Neuron (in vitro differentiated cells): ENCODE measurements around the gene HHAT.

Source experiments
- H2AFZ ChIP-seq: one replicate; pipeline ENCODE4 v1.6.1; 2013; ENCODE audit warnings: low read depth, mild to moderate bottlenecking, inconsistent platforms, low read length, moderate library complexity
- H3K27me3 ChIP-seq: one replicate; pipeline ENCODE4 v1.6.1; 2013; ENCODE audit warnings: low read length; ENCODE audit not compliant: insufficient read depth
- H3K36me3 ChIP-seq: one replicate; pipeline ENCODE4 v1.6.1; 2013; ENCODE audit warnings: low read length; ENCODE audit not compliant: insufficient read depth
- H3K4me1 ChIP-seq: one replicate; pipeline ENCODE4 v1.6.1; 2013; ENCODE audit warnings: low read length; ENCODE audit not compliant: insufficient read depth
- H3K4me3 ChIP-seq: 2 replicates; pipeline ENCODE4 v1.5.1; 2013; ENCODE audit warnings: mild to moderate bottlenecking, low read length, moderate library complexity
- H3K9me3 ChIP-seq: one replicate; pipeline ENCODE4 v1.6.1; 2013; ENCODE audit warnings: low read length

Gene HHAT

DNA sequence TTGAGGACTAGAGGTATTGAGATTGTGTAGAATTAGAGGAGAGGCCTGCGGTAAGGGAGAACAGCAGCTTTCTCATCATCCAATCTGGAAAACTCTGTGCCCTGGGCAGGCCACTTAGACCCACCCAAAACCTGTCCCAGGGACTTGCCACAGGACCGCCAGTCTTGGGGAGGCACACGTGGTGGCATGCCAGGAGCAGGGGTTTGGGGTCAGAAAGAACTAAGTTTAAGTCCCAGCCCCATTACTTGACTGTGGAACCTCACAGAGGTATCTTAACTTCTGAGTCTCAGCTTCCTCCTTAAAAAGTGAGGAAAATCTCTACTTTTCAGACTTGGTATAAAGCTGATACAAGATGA lies 356.6 kb downstream of the HHAT start:
- Histone ChIP-seq H3K4me1 (no peaks in the 10 kb centered on the region), H3K36me3 (peaks cover 3% of the 10 kb centered on the region), H3K9me3 (no peaks in the 10 kb centered on the region), H2AFZ (no peak overlapping the region), H3K27me3 (no peaks in the 10 kb centered on the region), H3K4me3 (no peak overlapping the region)

DNA sequence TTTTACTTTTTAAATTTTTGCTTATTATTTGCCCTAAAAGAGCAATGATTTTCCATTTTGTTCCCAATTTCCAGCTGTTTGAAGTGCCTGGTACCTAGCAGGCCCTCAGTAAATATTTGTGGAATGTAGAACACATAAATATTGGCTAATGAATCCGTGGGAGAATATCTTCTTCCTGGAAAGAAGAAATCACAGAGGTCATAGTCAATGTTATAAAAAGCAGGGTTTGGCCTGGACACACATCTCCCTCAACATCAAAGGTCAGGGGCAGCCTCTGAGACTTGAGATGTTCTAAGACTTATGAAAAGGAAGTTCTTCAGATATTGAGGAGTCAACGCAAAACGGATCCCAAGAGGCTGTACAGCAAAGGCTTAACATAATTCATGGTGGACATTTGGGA lies 358.1 kb downstream of the HHAT start:
- no peak overlapping the region for H2AFZ ChIP-seq

DNA sequence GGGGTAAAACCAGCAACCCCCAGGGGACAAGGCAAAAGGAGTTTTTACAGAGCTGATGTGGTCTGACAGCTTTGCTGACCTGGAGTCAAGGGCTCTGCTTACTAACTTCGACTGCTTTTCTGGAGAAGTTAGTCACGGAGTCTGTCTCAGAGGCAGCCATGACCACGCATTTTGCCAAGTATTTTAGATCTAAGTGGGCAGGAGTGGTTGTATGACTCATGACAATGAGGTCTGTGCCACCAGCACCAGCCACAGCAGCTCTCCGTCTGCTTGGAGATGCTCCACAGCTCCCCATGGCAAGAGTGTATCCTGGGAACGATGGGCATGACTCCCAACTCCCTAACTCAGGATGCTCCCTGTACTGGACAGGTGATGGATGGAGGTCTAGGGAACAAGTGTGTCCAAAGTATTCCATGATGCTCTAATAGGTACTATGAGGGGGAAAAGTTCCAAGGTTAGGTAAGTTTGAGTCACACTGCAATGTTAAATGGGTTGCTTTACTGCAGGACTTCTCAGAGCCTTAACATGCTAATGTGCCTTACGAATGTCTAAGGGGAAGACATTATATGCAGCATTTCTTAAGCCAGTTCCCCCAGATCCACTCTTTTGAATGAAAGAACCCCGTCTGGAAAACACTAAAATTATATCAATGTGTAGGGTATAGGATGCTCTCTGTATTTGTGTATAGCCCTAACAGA lies 359.0 kb downstream of the HHAT start:
- Histone ChIP-seq H3K4me1 (no peaks in the 10 kb centered on the region), H2AFZ (no peak overlapping the region), H3K27me3 (no peaks in the 10 kb centered on the region), H3K36me3 (no peaks in the 10 kb centered on the region), H3K4me3 (no peak overlapping the region), H3K9me3 (no peaks in the 10 kb centered on the region)

More for the DNA sequence above, 358.1 kb downstream of the HHAT start:
- H3K27me3 ChIP-seq: no peaks in the 10 kb centered on the region
- H3K36me3 ChIP-seq: peaks cover 3% of the 10 kb centered on the region
- H3K4me1 ChIP-seq: no peaks in the 10 kb centered on the region
- no peak overlapping the region for H3K4me3 ChIP-seq
- H3K9me3 ChIP-seq: no peaks in the 10 kb centered on the region

DNA sequence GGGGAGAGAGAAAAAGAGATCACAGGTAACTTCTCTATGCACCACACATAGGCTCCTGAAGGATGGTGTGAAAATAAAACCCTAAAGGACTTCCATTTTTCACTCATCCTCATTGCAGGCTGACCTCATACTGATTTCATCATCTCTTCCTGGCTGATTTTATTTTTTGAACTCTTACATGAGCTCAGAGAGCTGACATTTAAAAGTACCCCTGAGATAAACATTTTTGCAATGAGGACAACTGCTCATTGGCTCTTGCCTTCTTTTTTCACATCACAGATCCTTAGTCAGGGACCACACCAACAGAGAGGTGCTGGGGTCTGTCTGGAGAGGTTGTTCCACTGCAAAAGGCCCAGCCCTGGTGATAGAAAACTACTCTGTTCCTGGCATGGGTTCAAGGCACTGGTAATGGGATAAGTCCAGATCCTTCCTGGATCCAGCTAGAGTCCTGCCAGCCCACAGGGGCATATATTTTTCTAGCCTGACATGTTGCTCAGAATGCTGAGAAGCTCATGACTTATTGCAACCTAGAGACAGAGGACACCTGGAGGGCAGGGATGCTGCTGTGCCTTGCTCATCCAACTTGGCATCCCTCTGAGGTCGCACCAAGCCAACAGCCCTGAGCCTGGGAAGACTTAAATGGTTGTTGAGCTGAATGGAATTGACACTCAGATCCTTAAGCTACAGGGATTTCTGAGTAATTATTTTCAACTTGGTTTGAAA lies 360.0 kb downstream of the HHAT start:
- Histone ChIP-seq H2AFZ (no peak overlapping the region), H3K9me3 (no peaks in the 10 kb centered on the region), H3K4me3 (no peak overlapping the region), H3K27me3 (no peaks in the 10 kb centered on the region), H3K36me3 (no peaks in the 10 kb centered on the region), H3K4me1 (no peaks in the 10 kb centered on the region)

DNA sequence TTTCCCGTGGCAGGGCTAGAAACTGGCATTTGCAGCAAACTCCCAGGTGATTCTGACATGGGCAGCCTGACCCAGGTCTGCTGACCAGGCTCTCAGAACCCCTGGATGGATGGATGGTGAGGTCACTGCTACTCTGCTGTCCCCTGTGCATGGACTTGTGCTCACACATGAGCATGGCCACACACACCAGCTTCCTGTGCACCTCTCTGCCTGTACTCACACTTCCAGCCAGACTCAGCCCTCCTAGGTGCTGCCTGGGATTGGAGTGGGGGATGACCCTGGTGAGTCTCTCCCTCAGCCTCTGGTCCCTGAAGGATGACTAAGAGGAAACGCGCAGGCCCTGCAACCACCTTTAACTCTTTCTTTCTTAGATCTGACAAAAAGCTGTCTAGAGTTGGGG lies 361.1 kb downstream of the HHAT start:
- H3K36me3 ChIP-seq: no peaks in the 10 kb centered on the region
- H3K4me1 ChIP-seq: no peaks in the 10 kb centered on the region
- no peaks in the 10 kb centered on the region for H3K9me3 ChIP-seq
- H3K4me3 ChIP-seq: no peak overlapping the region
- no peak overlapping the region for H2AFZ ChIP-seq
- no peaks in the 10 kb centered on the region for H3K27me3 ChIP-seq

DNA sequence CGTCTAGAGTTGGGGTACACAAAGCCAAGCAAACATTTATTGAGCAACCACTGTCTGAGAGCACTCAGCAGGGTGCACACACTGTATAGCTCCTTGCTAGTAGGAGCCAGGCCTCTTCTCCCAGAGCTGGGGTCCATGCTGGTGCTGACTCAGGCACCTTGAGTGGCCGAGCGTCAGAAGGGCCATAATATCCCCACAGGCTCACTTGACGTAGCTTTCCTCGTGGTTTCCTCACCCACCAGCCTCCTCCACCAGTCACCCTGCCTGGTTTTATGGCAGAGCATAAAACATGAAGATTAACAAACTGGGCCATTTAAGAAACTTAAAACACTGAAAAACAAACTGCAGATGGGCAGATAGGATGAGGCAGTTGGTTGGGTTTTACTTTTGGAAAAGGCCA lies 361.5 kb downstream of the HHAT start:
- no peaks in the 10 kb centered on the region for H3K4me1 ChIP-seq
- H3K27me3 ChIP-seq: no peaks in the 10 kb centered on the region
- H3K36me3 ChIP-seq: no peaks in the 10 kb centered on the region
- H3K9me3 ChIP-seq: no peaks in the 10 kb centered on the region
- H3K4me3 ChIP-seq: no peak overlapping the region
- no peak overlapping the region for H2AFZ ChIP-seq

DNA sequence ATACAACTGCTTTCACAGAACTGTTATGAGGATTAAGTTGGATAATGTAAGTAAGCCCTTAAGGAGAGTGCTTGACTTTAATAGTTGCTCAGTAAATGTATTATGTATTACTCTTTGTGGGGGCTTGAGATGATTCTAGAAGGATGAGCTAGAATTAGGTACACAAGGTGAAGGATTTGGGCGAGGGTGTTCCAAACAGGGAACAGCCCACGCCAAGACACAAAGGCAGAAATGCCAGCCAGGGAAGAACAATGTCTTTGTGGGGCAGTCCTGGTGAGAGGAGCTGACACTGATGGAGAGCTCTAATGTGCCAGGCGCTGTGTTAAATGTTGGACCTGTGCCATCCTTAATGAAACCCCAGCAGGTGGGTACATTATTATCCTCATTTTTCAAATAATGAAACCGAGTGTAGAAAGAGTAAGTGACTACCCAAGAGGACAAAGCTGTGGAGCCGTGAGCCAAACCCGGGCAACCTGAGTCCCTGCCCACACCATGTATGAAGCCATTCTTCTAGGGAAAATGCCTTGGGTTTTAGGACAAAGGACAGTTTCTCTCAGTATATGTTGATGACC lies 362.4 kb downstream of the HHAT start:
- H3K36me3 ChIP-seq: no peaks in the 10 kb centered on the region
- H3K4me1 ChIP-seq: peaks cover 3% of the 10 kb centered on the region
- H3K27me3 ChIP-seq: no peaks in the 10 kb centered on the region
- H3K9me3 ChIP-seq: no peaks in the 10 kb centered on the region
- H2AFZ ChIP-seq: no peak overlapping the region
- no peak overlapping the region for H3K4me3 ChIP-seq

DNA sequence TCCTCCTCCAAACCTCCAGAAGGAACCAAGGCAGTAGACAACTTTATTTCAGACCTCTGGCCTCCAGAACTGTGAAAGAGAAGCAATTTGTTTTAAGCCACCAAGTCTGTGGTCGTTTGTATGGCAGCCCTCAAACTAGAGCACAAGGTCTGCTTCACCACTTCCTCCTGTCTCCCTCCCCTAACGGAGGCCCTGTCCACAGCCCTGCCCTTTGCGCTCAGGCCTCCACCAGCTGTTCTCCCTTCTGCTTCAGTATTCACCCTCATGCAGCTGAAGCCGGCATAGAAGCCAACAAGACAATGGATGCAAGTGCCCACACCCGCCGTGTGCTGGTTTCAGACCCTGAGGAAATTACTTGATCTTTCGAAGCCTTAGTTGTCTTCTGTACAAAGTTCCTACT lies 364.1 kb downstream of the HHAT start:
- no peaks in the 10 kb centered on the region for H3K9me3 ChIP-seq
- no peaks in the 10 kb centered on the region for H3K27me3 ChIP-seq
- no peaks in the 10 kb centered on the region for H3K36me3 ChIP-seq
- no peak overlapping the region for H2AFZ ChIP-seq
- no peak overlapping the region for H3K4me3 ChIP-seq
- H3K4me1 ChIP-seq: peaks cover 13% of the 10 kb centered on the region

DNA sequence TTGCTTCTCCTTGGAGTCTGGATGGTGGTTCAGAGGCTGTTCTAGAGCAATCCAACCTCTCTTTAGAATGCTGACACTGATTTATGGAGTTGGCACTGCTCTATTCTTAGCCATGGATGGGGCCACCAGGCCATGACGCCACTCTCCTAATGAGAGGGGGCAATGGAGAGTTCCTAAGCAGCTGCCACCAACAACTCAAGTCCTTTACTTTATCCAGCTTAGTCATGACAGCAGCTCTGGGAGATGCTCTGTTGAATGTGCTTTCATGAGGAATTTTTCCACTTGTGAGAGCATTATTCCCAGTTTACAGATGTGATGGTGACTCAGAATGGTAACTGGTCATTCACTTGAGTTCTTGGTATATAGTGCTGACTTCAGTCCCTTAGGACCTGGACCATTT lies 366.3 kb downstream of the HHAT start:
- Histone ChIP-seq H3K4me1 (peaks cover 13% of the 10 kb centered on the region), H3K36me3 (no peaks in the 10 kb centered on the region), H3K27me3 (no peaks in the 10 kb centered on the region), H3K9me3 (no peaks in the 10 kb centered on the region), H3K4me3 (no peak overlapping the region), H2AFZ (no peak overlapping the region)

DNA sequence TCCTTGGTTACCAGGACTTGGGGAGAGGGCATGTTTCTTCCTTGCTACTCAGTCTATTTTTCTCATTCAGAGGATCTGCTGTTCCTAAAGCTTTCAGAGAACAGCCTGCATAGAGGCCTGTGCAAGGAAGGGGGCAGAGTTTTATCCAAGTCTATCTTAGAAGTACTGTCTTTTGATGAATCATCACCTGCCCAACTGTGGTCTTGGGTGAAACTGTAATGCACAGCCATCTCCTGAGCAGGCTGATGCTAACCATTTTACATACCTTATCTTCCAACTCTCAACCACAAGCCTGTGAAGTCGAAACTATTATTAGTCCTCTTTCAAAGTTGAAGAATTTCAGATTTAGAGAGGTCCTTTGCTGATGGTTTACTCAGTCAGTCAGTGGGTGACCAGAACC lies 368.0 kb downstream of the HHAT start:
- H3K9me3 ChIP-seq: no peaks in the 10 kb centered on the region
- H3K4me3 ChIP-seq: no peak overlapping the region
- H2AFZ ChIP-seq: no peak overlapping the region
- H3K27me3 ChIP-seq: no peaks in the 10 kb centered on the region
- peaks cover 13% of the 10 kb centered on the region for H3K4me1 ChIP-seq
- no peaks in the 10 kb centered on the region for H3K36me3 ChIP-seq

DNA sequence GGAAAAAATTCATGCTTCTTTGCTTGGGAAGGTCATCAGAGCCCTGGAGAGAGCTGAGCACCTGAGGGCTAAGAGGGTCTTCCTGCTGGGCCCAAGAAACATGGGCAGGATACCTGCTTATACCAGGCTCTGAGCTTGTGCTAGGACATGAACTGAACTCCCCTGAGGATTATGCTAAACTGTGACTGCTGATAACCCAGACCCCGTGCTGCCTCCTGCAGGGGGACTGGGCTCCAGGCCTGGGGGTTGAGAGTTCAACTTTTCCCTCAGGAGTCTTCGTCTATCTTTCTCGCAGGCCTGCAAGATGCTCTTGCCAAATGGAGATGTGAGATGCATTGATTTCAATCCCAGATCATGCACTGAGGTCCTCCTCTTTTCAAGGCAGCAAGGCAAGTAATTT lies 368.5 kb downstream of the HHAT start:
- Histone ChIP-seq H2AFZ (no peak overlapping the region), H3K36me3 (no peaks in the 10 kb centered on the region), H3K27me3 (no peaks in the 10 kb centered on the region), H3K9me3 (no peaks in the 10 kb centered on the region), H3K4me1 (peaks cover 13% of the 10 kb centered on the region), H3K4me3 (no peak overlapping the region)

DNA sequence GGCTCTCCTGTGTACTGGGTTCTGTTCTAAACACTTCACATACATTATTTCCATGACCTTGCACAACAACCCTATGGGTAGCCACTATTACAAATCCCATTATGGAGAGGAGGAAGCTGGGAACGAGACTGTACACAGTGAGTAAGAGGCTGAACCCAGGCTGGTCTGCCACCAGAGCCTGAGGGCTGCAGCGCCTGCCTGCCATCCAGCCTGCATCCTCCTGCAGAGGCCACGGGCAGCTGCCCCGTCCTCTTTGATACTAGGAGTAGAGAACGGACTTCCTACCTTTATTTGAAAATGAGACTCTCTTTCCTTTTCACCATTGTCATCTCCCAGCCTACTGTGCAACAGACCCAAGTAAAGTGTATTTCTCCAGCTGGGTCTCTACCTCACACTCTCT lies 370.0 kb downstream of the HHAT start:
- H3K4me1 ChIP-seq: peaks cover 13% of the 10 kb centered on the region
- H3K4me3 ChIP-seq: no peak overlapping the region
- H3K9me3 ChIP-seq: no peaks in the 10 kb centered on the region
- no peaks in the 10 kb centered on the region for H3K36me3 ChIP-seq
- no peak overlapping the region for H2AFZ ChIP-seq
- H3K27me3 ChIP-seq: no peaks in the 10 kb centered on the region

DNA sequence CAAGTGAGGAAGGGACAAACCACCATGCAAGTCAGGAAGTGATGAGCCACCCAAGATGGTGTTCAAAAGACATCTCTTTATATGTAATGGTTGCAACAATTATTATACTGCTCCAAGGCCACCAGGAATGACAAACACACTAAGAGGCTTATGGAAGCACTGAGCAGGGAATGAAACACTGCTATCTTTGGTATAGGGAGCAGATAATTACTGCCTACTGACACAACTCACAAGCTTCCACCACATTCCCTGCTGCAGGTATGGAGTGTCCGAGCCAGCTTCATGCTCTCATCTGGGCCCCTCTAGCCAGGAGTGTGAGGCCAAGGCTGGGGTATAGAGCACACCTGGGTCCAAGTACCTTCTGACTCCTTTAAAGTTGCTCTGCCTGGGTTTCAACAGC lies 371.4 kb downstream of the HHAT start:
- H3K27me3 ChIP-seq: no peaks in the 10 kb centered on the region
- H3K4me1 ChIP-seq: peaks cover 13% of the 10 kb centered on the region
- no peak overlapping the region for H3K4me3 ChIP-seq
- no peak overlapping the region for H2AFZ ChIP-seq
- no peaks in the 10 kb centered on the region for H3K36me3 ChIP-seq
- no peaks in the 10 kb centered on the region for H3K9me3 ChIP-seq
